Subcutaneous adipose tissue (tissue), 4 donors: ENCODE data around the gene GPC3. TPM values are rescaled to one million over a fixed set of nuclear protein-coding genes. Genes with fewer than 3 reads are reported as not detected.

ENCODE experiments used
- total RNA-seq, 4 donors: library from RNA; depleted of rRNA; stranded (reverse); fragments of >200 nt; gene quantifications; one replicate each; pipeline ENCODE4 v1.1.0, GENCODE V29; 2016
- TF ChIP-seq, protein P1 (sequence below): fragments of 450-650 bp; IDR thresholded peaks from one replicate; pipeline ENCODE4 v1.5.1; 2016; ENCODE audit warnings: low read depth, mild to moderate bottlenecking, control low read depth, antibody characterized with exemption, moderate library complexity

Gene GPC3
- total RNA-seq, 4 donors from 2014 or later: 61.8 to 142 (median 84.5) TPM

DNA sequence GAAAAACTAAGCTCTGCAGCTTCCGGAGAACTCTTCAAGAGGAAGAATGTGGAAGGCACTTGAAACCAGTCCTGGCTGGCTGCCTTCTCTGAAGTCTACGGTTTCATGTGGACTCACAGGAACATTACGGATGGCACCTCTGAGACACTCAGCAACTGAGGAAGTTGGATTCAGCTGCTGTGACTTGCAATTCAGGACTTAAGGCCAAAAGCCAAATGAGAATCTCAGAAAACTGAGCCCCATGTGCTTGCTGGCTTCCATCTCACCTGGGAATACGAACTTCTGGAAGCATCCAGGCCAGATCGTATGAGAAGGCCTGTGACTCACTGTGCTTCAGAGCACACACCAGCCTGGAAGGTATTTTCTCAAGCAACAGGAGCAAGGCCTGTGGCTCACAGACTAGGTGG lies 462.3 kb downstream of the GPC3 start:
- TF ChIP-seq, protein P1, sequence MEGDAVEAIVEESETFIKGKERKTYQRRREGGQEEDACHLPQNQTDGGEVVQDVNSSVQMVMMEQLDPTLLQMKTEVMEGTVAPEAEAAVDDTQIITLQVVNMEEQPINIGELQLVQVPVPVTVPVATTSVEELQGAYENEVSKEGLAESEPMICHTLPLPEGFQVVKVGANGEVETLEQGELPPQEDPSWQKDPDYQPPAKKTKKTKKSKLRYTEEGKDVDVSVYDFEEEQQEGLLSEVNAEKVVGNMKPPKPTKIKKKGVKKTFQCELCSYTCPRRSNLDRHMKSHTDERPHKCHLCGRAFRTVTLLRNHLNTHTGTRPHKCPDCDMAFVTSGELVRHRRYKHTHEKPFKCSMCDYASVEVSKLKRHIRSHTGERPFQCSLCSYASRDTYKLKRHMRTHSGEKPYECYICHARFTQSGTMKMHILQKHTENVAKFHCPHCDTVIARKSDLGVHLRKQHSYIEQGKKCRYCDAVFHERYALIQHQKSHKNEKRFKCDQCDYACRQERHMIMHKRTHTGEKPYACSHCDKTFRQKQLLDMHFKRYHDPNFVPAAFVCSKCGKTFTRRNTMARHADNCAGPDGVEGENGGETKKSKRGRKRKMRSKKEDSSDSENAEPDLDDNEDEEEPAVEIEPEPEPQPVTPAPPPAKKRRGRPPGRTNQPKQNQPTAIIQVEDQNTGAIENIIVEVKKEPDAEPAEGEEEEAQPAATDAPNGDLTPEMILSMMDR: no peak

GRCh38 chrX:133516686-133517085 lies 468.7 kb downstream of the GPC3 start:
- TF ChIP-seq, protein P1: no peak

GRCh38 chrX:133514486-133514885 lies 470.9 kb downstream of the GPC3 start:
- TF ChIP-seq, protein P1: no peak

GRCh38 chrX:133513123-133513522 lies 472.3 kb downstream of the GPC3 start:
- TF ChIP-seq, protein P1: no peak

DNA sequence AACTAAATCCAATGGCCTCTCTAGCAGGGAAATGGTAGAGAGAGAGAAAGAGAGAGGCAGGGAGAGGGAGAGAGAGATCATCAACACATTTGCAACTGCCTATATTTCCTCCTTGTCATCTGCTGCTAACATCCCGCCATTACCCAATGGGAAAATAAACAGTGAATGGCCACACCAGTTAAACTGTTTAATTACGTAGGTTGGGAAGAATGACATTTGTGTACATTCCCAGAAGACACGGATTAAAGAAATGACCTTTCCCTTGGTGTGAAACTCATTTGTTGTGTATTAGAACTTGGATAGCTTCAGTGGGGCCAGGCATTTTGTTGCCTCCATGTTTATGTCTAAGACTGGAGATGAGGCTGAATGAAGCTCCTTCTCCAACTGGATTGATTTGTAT lies 474.4 kb downstream of the GPC3 start:
- TF ChIP-seq, protein P1: no peak

GRCh38 chrX:133497356-133497755 lies 488.0 kb downstream of the GPC3 start:
- TF ChIP-seq, protein P1: no peak

- TF ChIP-seq, protein P1: no peak
These were observed 489.7 kb downstream of the GPC3 start for GRCh38 chrX:133495464-133496391.
